MM.1S (cell line): ENCODE data around the gene GOLGA6B.
"Not testable (repeated sequence)": the region's sequence is repeated elsewhere in the genome, so short reads cannot be mapped to it uniquely, and the experiment has no call there.

Source experiments
- DNase-seq: peaks from one replicate; pipeline ENCODE4 v3.0.0-alpha.2; 2015
- H2AFZ ChIP-seq: fragments of 300-600 bp; sonication (generic); 2 replicates; pipeline ENCODE4 v1.6.0; 2016; ENCODE audit warnings: antibody characterized with exemption, low read length
- H3F3A ChIP-seq: fragments of 300-600 bp; sonication (generic); 2 replicates; pipeline ENCODE4 v1.6.1; 2016; ENCODE audit warnings: mild to moderate bottlenecking, antibody characterized with exemption, low read length, moderate library complexity, mixed read lengths; ENCODE audit not compliant: insufficient read depth
- H3K27ac ChIP-seq: fragments of 300-600 bp; sonication (generic); 2 replicates; pipeline ENCODE4 v1.5.1; 2016; ENCODE audit warnings: mild to moderate bottlenecking, low read length
- H3K27me3 ChIP-seq: fragments of 300-600 bp; sonication (generic); replicated peaks from 2 replicates; pipeline ENCODE4 v1.6.0; 2016; ENCODE audit warnings: low read length; ENCODE audit not compliant: insufficient read depth
- H3K36me3 ChIP-seq: fragments of 300-600 bp; sonication (generic); replicated peaks from 2 replicates; pipeline ENCODE4 v1.6.1; 2016; ENCODE audit warnings: mild to moderate bottlenecking, low read length, mixed read lengths; ENCODE audit not compliant: insufficient read depth
- H3K4me1 ChIP-seq: fragments of 300-600 bp; sonication (generic); 2 replicates; pipeline ENCODE4 v1.6.1; 2016; ENCODE audit warnings: low read length, mixed read lengths
- H3K4me2 ChIP-seq: fragments of 300-600 bp; sonication (generic); 2 replicates; pipeline ENCODE4 v1.6.0; 2016; ENCODE audit warnings: low read depth, low read length
- H3K4me3 ChIP-seq: fragments of 300-600 bp; sonication (generic); 2 replicates; pipeline ENCODE4 v1.5.1; 2016; ENCODE audit warnings: low read length, mixed read lengths
- H3K79me2 ChIP-seq: fragments of 300-600 bp; sonication (generic); 2 replicates; pipeline ENCODE4 v1.6.1; 2016; ENCODE audit warnings: mixed run types, low read length, mixed read lengths
- H3K9ac ChIP-seq: fragments of 300-600 bp; sonication (generic); 2 replicates; pipeline ENCODE4 v1.6.1; 2016; ENCODE audit warnings: low read length, mixed read lengths
- H3K9me2 ChIP-seq: fragments of 300-600 bp; sonication (generic); replicated peaks from 2 replicates; pipeline ENCODE4 v1.6.1; 2016; ENCODE audit warnings: mild to moderate bottlenecking, low read length, mixed read lengths; ENCODE audit not compliant: insufficient read depth
- H3K9me3 ChIP-seq: fragments of 300-600 bp; sonication (generic); replicated peaks from 2 replicates; pipeline ENCODE4 v1.6.1; 2016; ENCODE audit warnings: mild to moderate bottlenecking, low read length, mixed read lengths; ENCODE audit not compliant: insufficient read depth
- H4K20me1 ChIP-seq: fragments of 300-600 bp; sonication (generic); 2 replicates; pipeline ENCODE4 v1.6.1; 2016; ENCODE audit warnings: mild to moderate bottlenecking, low read length, moderate library complexity, mixed read lengths; ENCODE audit not compliant: insufficient read depth
- CTCF ChIP-seq: fragments of 300-600 bp; sonication (generic); IDR thresholded peaks from 2 replicates; pipeline ENCODE4 v1.5.1; 2016; ENCODE audit warnings: antibody characterized with exemption, low read length, mixed read lengths
- EZH2 ChIP-seq: fragments of 300-600 bp; sonication (generic); optimal IDR thresholded peaks from 2 replicates; pipeline ENCODE3; 2017; ENCODE audit warnings: low read depth, mild to moderate bottlenecking, antibody characterized with exemption, low read length, mixed read lengths
- EZH2phosphoT487 ChIP-seq: fragments of 300-600 bp; sonication (generic); IDR thresholded peaks from 2 replicates; pipeline ENCODE4 v1.6.1; 2018; ENCODE audit warnings: antibody characterized with exemption, low read length

GOLGA6B gene

GRCh38 chr15:72654397-72654796 lies at the start of gene GOLGA6B:
Gene GOLGA6B (plus strand): TSS chr15:72654697. CDS start chr15:72654738, 41 bp downstream.
- H3K4me2 ChIP-seq, H3K9me3 ChIP-seq, H3K9me2 ChIP-seq, H3K27me3 ChIP-seq, H3K79me2 ChIP-seq, H4K20me1 ChIP-seq, H3K4me3 ChIP-seq, H3K9ac ChIP-seq, H3K36me3 ChIP-seq, H3F3A ChIP-seq, DNase-seq, H3K27ac ChIP-seq, H3K4me1 ChIP-seq, H2AFZ ChIP-seq: not testable (repeated sequence)

- no peaks in the 10 kb centered on the region for H3F3A ChIP-seq
- no peak overlapping the region for H3K9ac ChIP-seq
- H3K79me2 ChIP-seq, result no peaks in the 10 kb centered on the region
- no peaks in the 10 kb centered on the region for H3K27me3 ChIP-seq
- H3K36me3 ChIP-seq, result no peaks in the 10 kb centered on the region
- H3K9me3 ChIP-seq, result no peaks in the 10 kb centered on the region
- TF ChIP-seq CTCF, result no peak
- TF ChIP-seq EZH2phosphoT487, result no peak
- TF ChIP-seq EZH2, result no peak
- no peaks in the 10 kb centered on the region for H3K4me1 ChIP-seq
- no peaks in the 10 kb centered on the region for H3K9me2 ChIP-seq
- no peak overlapping the region for H3K4me3 ChIP-seq
- no peak overlapping the region for H3K27ac ChIP-seq
- no peaks in the 10 kb centered on the region for H4K20me1 ChIP-seq
- no peak overlapping the region for H2AFZ ChIP-seq
- DNase-seq, result no peak
- no peak overlapping the region for H3K4me2 ChIP-seq
These were observed 49.7 kb upstream of the GOLGA6B start for GRCh38 chr15:72604794-72605193.

- H3K9me2 ChIP-seq, H3K27me3 ChIP-seq, H3K4me2 ChIP-seq, H3K79me2 ChIP-seq, H3K4me1 ChIP-seq, H3K4me3 ChIP-seq, H3F3A ChIP-seq, DNase-seq, H4K20me1 ChIP-seq, H3K9ac ChIP-seq, H3K9me3 ChIP-seq, H3K27ac ChIP-seq, H3K36me3 ChIP-seq, H2AFZ ChIP-seq: not testable (repeated sequence)
These were observed 46.4 kb upstream of the GOLGA6B start for GRCh38 chr15:72608084-72608483.

GRCh38 chr15:72609862-72610261 lies 44.6 kb upstream of the GOLGA6B start:
- DNase-seq, result no peak
- H3K9ac ChIP-seq, result no peak overlapping the region
- H3K4me3 ChIP-seq, result no peak overlapping the region
- H3K79me2 ChIP-seq, result no peaks in the 10 kb centered on the region
- H4K20me1 ChIP-seq, result no peaks in the 10 kb centered on the region
- TF ChIP-seq EZH2, result no peak
- no peaks in the 10 kb centered on the region for H3K9me2 ChIP-seq
- no peak overlapping the region for H2AFZ ChIP-seq
- H3K27ac ChIP-seq, result no peak overlapping the region
- 0 out of 2 replicates have a peak, but pooled peaks cover 4% of the 10 kb centered on the region for H3K4me1 ChIP-seq
- H3K9me3 ChIP-seq, result no peaks in the 10 kb centered on the region
- no peaks in the 10 kb centered on the region for H3K36me3 ChIP-seq
- H3F3A ChIP-seq, result no peaks in the 10 kb centered on the region
- H3K4me2 ChIP-seq, result no peak overlapping the region
- no peaks in the 10 kb centered on the region for H3K27me3 ChIP-seq

- H2AFZ ChIP-seq, H3K9ac ChIP-seq, H3K4me3 ChIP-seq, DNase-seq, H3F3A ChIP-seq, H3K9me3 ChIP-seq, H3K9me2 ChIP-seq, H3K4me2 ChIP-seq, H4K20me1 ChIP-seq, H3K27me3 ChIP-seq, H3K36me3 ChIP-seq, H3K79me2 ChIP-seq, H3K27ac ChIP-seq: not testable (repeated sequence)
- H3K4me1 ChIP-seq, result peaks cover 20% of the 10 kb centered on the region
These were observed 42.2 kb upstream of the GOLGA6B start for GRCh38 chr15:72612324-72612723.
